WERI-Rb-1 (cell line): Measurements from ENCODE around the gene ATP8B1.

ENCODE experiments used
- DNase-seq: peaks from one replicate; pipeline ENCODE4 v3.0.0-alpha.2; 2020
- H3K27ac ChIP-seq: fragments of 250-450 bp; sonication (Bioruptor Pico); 2 replicates; pipeline ENCODE4 v1.5.1; 2020; ENCODE audit warnings: mild to moderate bottlenecking, moderate library complexity
- H3K27me3 ChIP-seq: fragments of 250-450 bp; sonication (Bioruptor Pico); 2 replicates; pipeline ENCODE4 v1.5.1; 2021; ENCODE audit warnings: mild to moderate bottlenecking, low read depth, moderate library complexity; ENCODE audit not compliant: insufficient read depth, severe bottlenecking
- H3K36me3 ChIP-seq: fragments of 250-450 bp; sonication (Bioruptor Pico); 2 replicates; pipeline ENCODE4 v1.5.1; 2020; ENCODE audit warnings: mild to moderate bottlenecking, moderate library complexity
- H3K4me3 ChIP-seq: 2 replicates; pipeline ENCODE4 v1.5.1; 2011; ENCODE audit warnings: low read depth, mild to moderate bottlenecking, control low read depth, low read length
- H3K9me3 ChIP-seq: fragments of 250-450 bp; sonication (Bioruptor Pico); 2 replicates; pipeline ENCODE4 v1.5.1; 2021; ENCODE audit warnings: mild to moderate bottlenecking, moderate library complexity; ENCODE audit not compliant: severe bottlenecking
- TF ChIP-seq, protein P1 (sequence below): IDR thresholded peaks from 2 replicates; pipeline ENCODE4 v1.5.1; 2011; ENCODE audit warnings: low read depth, mild to moderate bottlenecking, control low read depth, inconsistent platforms, low read length

Gene ATP8B1

GRCh38 chr18:57801761-57802212 is 1.3 kb downstream of the ATP8B1 start:
- no peaks in the 10 kb centered on the region for H3K36me3 ChIP-seq
- peak overlapping the region; percentile 52 for H3K4me3 ChIP-seq
- peak overlapping the region; percentile 31 for H3K27ac ChIP-seq
- peak; percentile 33 for DNase-seq
- TF ChIP-seq, protein P1, sequence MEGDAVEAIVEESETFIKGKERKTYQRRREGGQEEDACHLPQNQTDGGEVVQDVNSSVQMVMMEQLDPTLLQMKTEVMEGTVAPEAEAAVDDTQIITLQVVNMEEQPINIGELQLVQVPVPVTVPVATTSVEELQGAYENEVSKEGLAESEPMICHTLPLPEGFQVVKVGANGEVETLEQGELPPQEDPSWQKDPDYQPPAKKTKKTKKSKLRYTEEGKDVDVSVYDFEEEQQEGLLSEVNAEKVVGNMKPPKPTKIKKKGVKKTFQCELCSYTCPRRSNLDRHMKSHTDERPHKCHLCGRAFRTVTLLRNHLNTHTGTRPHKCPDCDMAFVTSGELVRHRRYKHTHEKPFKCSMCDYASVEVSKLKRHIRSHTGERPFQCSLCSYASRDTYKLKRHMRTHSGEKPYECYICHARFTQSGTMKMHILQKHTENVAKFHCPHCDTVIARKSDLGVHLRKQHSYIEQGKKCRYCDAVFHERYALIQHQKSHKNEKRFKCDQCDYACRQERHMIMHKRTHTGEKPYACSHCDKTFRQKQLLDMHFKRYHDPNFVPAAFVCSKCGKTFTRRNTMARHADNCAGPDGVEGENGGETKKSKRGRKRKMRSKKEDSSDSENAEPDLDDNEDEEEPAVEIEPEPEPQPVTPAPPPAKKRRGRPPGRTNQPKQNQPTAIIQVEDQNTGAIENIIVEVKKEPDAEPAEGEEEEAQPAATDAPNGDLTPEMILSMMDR = no peak
- H3K27me3 ChIP-seq = no peaks in the 10 kb centered on the region
- H3K9me3 ChIP-seq = peaks cover 6% of the 10 kb centered on the region

DNA sequence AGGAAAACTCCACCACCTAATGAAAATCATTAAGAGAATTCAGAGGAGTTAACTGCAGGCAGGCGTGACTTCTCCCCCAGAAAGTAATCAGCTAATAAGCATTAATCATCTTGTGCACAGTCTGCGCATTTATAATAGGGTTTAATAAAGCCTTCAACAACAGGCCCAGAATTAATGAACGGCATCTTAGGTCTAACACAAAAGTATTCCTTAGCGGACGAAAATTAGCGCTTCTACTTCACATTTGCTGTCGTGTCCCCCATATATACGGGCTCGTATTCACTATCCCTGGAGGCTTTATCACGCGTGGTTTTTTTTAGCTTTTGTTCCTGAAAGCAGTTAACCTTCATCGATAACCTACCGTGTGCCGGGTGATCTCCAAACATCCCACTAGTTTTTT is 1.8 kb downstream of the ATP8B1 start:
- Histone ChIP-seq H3K4me3 (peak overlapping the region; percentile 52), H3K27ac (peak overlapping the region; percentile 31), H3K9me3 (peaks cover 6% of the 10 kb centered on the region), H3K36me3 (no peaks in the 10 kb centered on the region), H3K27me3 (no peaks in the 10 kb centered on the region)
- TF ChIP-seq, protein P1 = no peak
- DNase-seq = no peak

GRCh38 chr18:57798713-57799373 is 4.3 kb downstream of the ATP8B1 start:
- no peak overlapping the region for H3K4me3 ChIP-seq
- no peak for DNase-seq
- TF ChIP-seq, protein P1 = no peak
- no peak overlapping the region for H3K27ac ChIP-seq
- peaks cover 6% of the 10 kb centered on the region for H3K9me3 ChIP-seq
- no peaks in the 10 kb centered on the region for H3K36me3 ChIP-seq
- no peaks in the 10 kb centered on the region for H3K27me3 ChIP-seq

DNA sequence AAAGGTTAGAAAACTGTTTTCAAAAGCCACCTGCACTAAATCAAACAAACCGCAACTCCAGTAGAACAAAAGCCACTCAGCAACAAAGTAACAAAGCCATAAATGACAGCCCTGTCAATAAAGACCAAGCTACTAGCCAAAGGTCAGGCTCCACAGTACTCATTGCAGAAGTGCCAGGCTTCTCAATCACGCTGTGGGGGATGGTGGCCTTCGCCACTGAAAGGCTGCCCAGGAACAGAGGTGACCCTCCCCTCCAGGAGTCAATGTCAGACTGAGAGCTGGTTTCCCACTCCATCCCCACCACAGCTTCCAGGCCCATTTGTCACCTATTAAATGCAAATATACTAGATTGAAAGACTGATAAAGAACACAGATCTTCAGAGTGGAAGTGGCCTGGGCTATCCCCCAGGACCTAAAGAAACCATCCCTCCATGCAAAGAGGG is 5.9 kb downstream of the ATP8B1 start:
- no peak overlapping the region for H3K27ac ChIP-seq
- peaks cover 5% of the 10 kb centered on the region for H3K9me3 ChIP-seq
- no peaks in the 10 kb centered on the region for H3K36me3 ChIP-seq
- no peak overlapping the region for H3K4me3 ChIP-seq
- no peak for DNase-seq
- no peaks in the 10 kb centered on the region for H3K27me3 ChIP-seq
- TF ChIP-seq, protein P1 = no peak

GRCh38 chr18:57794951-57795728 is 8.0 kb downstream of the ATP8B1 start:
- Histone ChIP-seq H3K36me3 (no peaks in the 10 kb centered on the region), H3K4me3 (no peak overlapping the region), H3K9me3 (peaks cover 5% of the 10 kb centered on the region), H3K27ac (no peak overlapping the region), H3K27me3 (no peaks in the 10 kb centered on the region)
- no peak for DNase-seq
- TF ChIP-seq, protein P1 = no peak
